ENCODE results near the gene PHLDB1. TPM values are rescaled to one million over a fixed set of nuclear protein-coding genes. Genes with fewer than 3 reads are reported as not detected.

Gene PHLDB1
- total RNA-seq, 4 donors from 2014 or later, result 299 to 365 (median 323) TPM

GRCh38 chr11:118662401-118663271 lies 55.2 kb downstream of the PHLDB1 start:
- DNase-seq (ENCODE audit: low spot score in 2 of 2), result no peak
- 54 to 58% methylated on average over 7 to 8 of the region's 8 CpGs for WGBS, 2 donors

GRCh38 chr11:118663381-118663780 lies 56.0 kb downstream of the PHLDB1 start:
- no peak overlapping the region for H3K27ac ChIP-seq
- H3K27me3 ChIP-seq, result no peaks in the 10 kb centered on the region
- no peak overlapping the region for H3K4me3 ChIP-seq
- H3K36me3 ChIP-seq, result no peaks in the 10 kb centered on the region
- WGBS, 2 donors, result 82 to 88% methylated on average over 4 of the region's 4 CpGs
- DNase-seq (ENCODE audit: low spot score in 2 of 2), result no peak
- H3K9me3 ChIP-seq, result no peaks in the 10 kb centered on the region
- TF ChIP-seq CTCF (IDR thresholded peaks at IDR 0.05) (no peak), EP300 (IDR thresholded peaks at IDR 0.05) (no peak), POLR2A (IDR thresholded peaks at IDR 0.05) (no peak)
- H3K4me1 ChIP-seq, result peaks cover 0 to 19% (median 9%) of the 10 kb centered on the region in 4 donors

More at GRCh38 chr11:118662401-118663271, 55.2 kb downstream of the PHLDB1 start:
- no peaks in the 10 kb centered on the region for H3K27me3 ChIP-seq
- H3K36me3 ChIP-seq, result peaks cover 0 to 4% (median 0%) of the 10 kb centered on the region in 3 donors
- TF ChIP-seq POLR2A (IDR thresholded peaks at IDR 0.05) (no peak), EP300 (IDR thresholded peaks at IDR 0.05) (no peak), CTCF (IDR thresholded peaks at IDR 0.05) (no peak)
- H3K9me3 ChIP-seq, result no peaks in the 10 kb centered on the region
- peaks cover 0 to 19% (median 9%) of the 10 kb centered on the region in 4 donors for H3K4me1 ChIP-seq
- no peak overlapping the region for H3K27ac ChIP-seq
- H3K4me3 ChIP-seq, result no peak overlapping the region

- no peaks in the 10 kb centered on the region for H3K27me3 ChIP-seq
- peaks cover 0 to 16% (median 9%) of the 10 kb centered on the region in 4 donors for H3K4me1 ChIP-seq
- WGBS, 2 donors, result 63 to 71% methylated on average over 3 of the region's 3 CpGs
- no peaks in the 10 kb centered on the region for H3K9me3 ChIP-seq
- no peak overlapping the region for H3K4me3 ChIP-seq
- DNase-seq (ENCODE audit: low spot score in 2 of 2), result no peak
- no peak for TF ChIP-seq CTCF (IDR thresholded peaks at IDR 0.05)
- TF ChIP-seq EP300 (IDR thresholded peaks at IDR 0.05), result no peak
- no peak for TF ChIP-seq POLR2A (IDR thresholded peaks at IDR 0.05)
- H3K36me3 ChIP-seq, result no peaks in the 10 kb centered on the region
- H3K27ac ChIP-seq, result no peak overlapping the region
Measured at GRCh38 chr11:118663902-118664301, 56.5 kb downstream of the PHLDB1 start.

- WGBS, 2 donors, result 78 to 85% methylated on average over 5 of the region's 5 CpGs
- Histone ChIP-seq H3K4me3 (no peak overlapping the region), H3K9me3 (peaks cover 0 to 10% (median 0%) of the 10 kb centered on the region in 4 donors), H3K4me1 (no peaks in the 10 kb centered on the region), H3K36me3 (no peaks in the 10 kb centered on the region), H3K27me3 (no peaks in the 10 kb centered on the region), H3K27ac (no peak overlapping the region)
- no peak for DNase-seq (ENCODE audit: low spot score in 2 of 2)
- TF ChIP-seq EP300 (IDR thresholded peaks at IDR 0.05) (no peak), CTCF (IDR thresholded peaks at IDR 0.05) (no peak), POLR2A (IDR thresholded peaks at IDR 0.05) (no peak)
Measured at GRCh38 chr11:118666371-118666770, 59.0 kb downstream of the PHLDB1 start.

- H3K9me3 ChIP-seq, result peaks cover 0 to 15% (median 0%) of the 10 kb centered on the region in 4 donors
- no peaks in the 10 kb centered on the region for H3K4me1 ChIP-seq
- no peak for TF ChIP-seq EP300 (IDR thresholded peaks at IDR 0.05)
- H3K4me3 ChIP-seq, result no peak overlapping the region
- H3K27ac ChIP-seq, result no peak overlapping the region
- no peaks in the 10 kb centered on the region for H3K36me3 ChIP-seq
- DNase-seq (ENCODE audit: low spot score in 2 of 2), result no peak
- no peaks in the 10 kb centered on the region for H3K27me3 ChIP-seq
- WGBS, 2 donors, result 66 to 72% methylated on average over 2 of the region's 2 CpGs
Measured at GRCh38 chr11:118670063-118670462, 62.6 kb downstream of the PHLDB1 start.
